Psoas muscle (tissue), 8 donors: Measurements from ENCODE around the gene RIMBP2. TPM values are rescaled to one million over a fixed set of nuclear protein-coding genes. Genes with fewer than 3 reads are reported as not detected.

Experiments
- ATAC-seq, 4 donors: fragments of 200-7000 bp; cut with Tn5 transposase; one replicate each; pipeline ENCODE4 v1.9.1; 2020; ENCODE audit warnings: moderate library complexity in 3 of 4, mild to moderate bottlenecking in 2 of 4
- DNase-seq, 2 donors: peaks; one replicate each; pipeline ENCODE4 v3.0.0-alpha.2; 2020
- H3K27ac ChIP-seq: fragments of 200-600 bp; one replicate; pipeline ENCODE4 v1.8.0; 2022
- H3K27me3 ChIP-seq, 3 donors: fragments of 200-600 bp in 1 of 3; one replicate each; pipeline versions ENCODE4 v1.6.1 to v1.8.0; 2013 to 2022; ENCODE audit warnings: low read length in 2 of 3, mild to moderate bottlenecking in 2 of 3, moderate library complexity in 1 of 3; ENCODE audit not compliant: insufficient read depth in 3 of 3
- H3K36me3 ChIP-seq, 2 donors: fragments of 200-600 bp in 1 of 2; one replicate each; pipeline versions ENCODE4 v1.6.1 to v1.8.0; 2013 to 2022; ENCODE audit warnings: low read depth in 1 of 2, mild to moderate bottlenecking in 1 of 2, moderate library complexity in 1 of 2; ENCODE audit not compliant: insufficient read depth in 1 of 2
- H3K4me1 ChIP-seq: fragments of 200-600 bp; one replicate; pipeline ENCODE4 v1.8.0; 2022
- H3K4me3 ChIP-seq: fragments of 200-600 bp; one replicate; pipeline ENCODE4 v1.8.0; 2022; ENCODE audit warnings: mild to moderate bottlenecking
- H3K9me3 ChIP-seq: fragments of 200-600 bp; one replicate; pipeline ENCODE4 v1.8.0; 2022
- WGBS, 3 donors: extraction: QIAGEN DNeasy Blood & Tissue Kit; methylation state at CpG; one replicate each; pipeline versions ENCODE4 v1.1.6 to v1.1.7; 2013; 5-methylcytosine and 5-hydroxymethylcytosine counted together
- intact Hi-C, 2 donors: fragments of 100-400 bp; cut with DNase I; formaldehyde crosslinking; loops; one replicate each; pipeline versions ENCODE4 v1.11.0 to v1.14.2; 2022
- polyA plus RNA-seq, 3 donors: library from polyadenylated mRNA; stranded (reverse); fragments of 200-250 nt; gene quantifications; one replicate each; pipeline ENCODE4 v1.2.3, GENCODE V29; 2013
- total RNA-seq, 4 donors: library from RNA; stranded (reverse); fragmentation: NEBNext Ultra II Directional in 2 of 4; extraction: Animal tissue kit (Norgen Biotek cat#: 25700) in 2 of 4; gene quantifications; one replicate each; pipeline versions ENCODE4 v1.2.1 to v1.2.4, GENCODE V29; 2021 to 2023
- TF ChIP-seq, protein P1 (sequence below): fragments of 200-600 bp; IDR thresholded peaks from one replicate; pipeline ENCODE4 v1.8.0; 2022; ENCODE audit warnings: antibody characterized with exemption
- donor health status: healthy with polysubstance abuse.
- donor health status: DM: no; HTN: no; CAD: no; lungs with moderate emphysema.
- donor health status: Bipolar disorder and iron deficiency.
- donor health status: healthy.
- donor health status: DM: yes; HTN: yes; CAD: no.
- donor health status: DM: no; HTN: no; CAD: no.
- donor health status: DM: no; HTN: no; CAD: no.
- donor health status: DM: yes; HTN: yes; CAD: no.

RIMBP2 gene
- total and polyA plus RNA-seq, 7 donors: 0.05 to 1.2 (median 0.21) TPM

DNA sequence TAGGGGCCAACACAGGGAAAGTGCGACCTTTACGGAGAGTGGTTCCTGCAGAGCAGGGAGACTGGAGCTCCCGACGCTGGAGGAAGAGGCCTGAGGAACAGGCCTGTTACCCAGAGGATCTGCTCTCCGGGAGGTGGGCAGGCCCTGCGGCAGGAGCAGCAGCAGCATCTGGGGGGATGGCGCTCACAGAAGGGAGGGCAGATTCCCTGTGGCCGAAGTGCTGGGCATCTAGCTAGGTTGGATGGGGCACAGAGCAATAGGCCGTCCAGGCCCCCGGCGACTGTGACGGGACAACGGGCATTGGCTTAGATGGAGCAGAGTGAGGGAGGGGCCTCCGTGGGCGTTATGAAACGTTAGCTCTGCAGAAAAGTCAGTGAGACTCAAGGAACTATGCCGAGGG lies 242.8 kb downstream of the RIMBP2 start:
- H3K27me3 ChIP-seq: peaks cover 0 to 4% (median 0%) of the 10 kb centered on the region in 3 donors
- ATAC-seq: no peak

DNA sequence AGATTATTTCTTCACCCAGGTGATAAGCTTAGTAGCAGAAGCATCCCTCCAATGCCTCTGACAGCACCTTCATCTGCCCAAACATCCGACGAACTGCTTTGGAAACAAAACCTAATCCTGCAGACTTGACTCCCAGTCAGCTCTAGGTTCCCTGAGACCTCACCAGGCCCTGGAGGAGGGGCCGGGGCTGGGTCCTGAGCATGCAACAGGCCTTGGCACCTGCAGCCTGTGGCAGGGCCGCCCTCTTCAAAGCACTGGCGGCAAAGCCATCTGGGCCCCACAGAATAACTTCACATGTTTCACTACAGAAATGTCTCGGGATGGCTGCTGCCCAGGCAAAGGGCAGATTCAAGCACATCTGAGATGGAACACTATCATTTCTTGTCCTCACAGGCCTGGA lies 245.1 kb downstream of the RIMBP2 start:
- Histone ChIP-seq H3K4me3 (no peak overlapping the region), H3K36me3 (no peaks in the 10 kb centered on the region), H3K4me1 (no peaks in the 10 kb centered on the region), H3K27me3 (peaks cover 0 to 4% (median 2%) of the 10 kb centered on the region in 3 donors), H3K27ac (no peak overlapping the region), H3K9me3 (no peaks in the 10 kb centered on the region)
- intact Hi-C loops: no loop called here
- DNase-seq (peak in 1 of 2 donors; percentile 15), ATAC-seq (no peak)
- TF ChIP-seq, protein P1, sequence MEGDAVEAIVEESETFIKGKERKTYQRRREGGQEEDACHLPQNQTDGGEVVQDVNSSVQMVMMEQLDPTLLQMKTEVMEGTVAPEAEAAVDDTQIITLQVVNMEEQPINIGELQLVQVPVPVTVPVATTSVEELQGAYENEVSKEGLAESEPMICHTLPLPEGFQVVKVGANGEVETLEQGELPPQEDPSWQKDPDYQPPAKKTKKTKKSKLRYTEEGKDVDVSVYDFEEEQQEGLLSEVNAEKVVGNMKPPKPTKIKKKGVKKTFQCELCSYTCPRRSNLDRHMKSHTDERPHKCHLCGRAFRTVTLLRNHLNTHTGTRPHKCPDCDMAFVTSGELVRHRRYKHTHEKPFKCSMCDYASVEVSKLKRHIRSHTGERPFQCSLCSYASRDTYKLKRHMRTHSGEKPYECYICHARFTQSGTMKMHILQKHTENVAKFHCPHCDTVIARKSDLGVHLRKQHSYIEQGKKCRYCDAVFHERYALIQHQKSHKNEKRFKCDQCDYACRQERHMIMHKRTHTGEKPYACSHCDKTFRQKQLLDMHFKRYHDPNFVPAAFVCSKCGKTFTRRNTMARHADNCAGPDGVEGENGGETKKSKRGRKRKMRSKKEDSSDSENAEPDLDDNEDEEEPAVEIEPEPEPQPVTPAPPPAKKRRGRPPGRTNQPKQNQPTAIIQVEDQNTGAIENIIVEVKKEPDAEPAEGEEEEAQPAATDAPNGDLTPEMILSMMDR: no peak
- WGBS, 3 donors: 83 to 88% (median 85%) methylated on average over 6 of the region's 6 CpGs

More for the DNA sequence above, 242.8 kb downstream of the RIMBP2 start:
- Histone ChIP-seq H3K27ac (no peak overlapping the region), H3K4me1 (no peaks in the 10 kb centered on the region), H3K4me3 (no peak overlapping the region), H3K9me3 (no peaks in the 10 kb centered on the region), H3K36me3 (no peaks in the 10 kb centered on the region)
- 69 to 76% (median 72%) methylated on average over 17 of the region's 17 CpGs for WGBS, 3 donors
- intact Hi-C loops: no loop called here
- TF ChIP-seq, protein P1: no peak
- DNase-seq: no peak

DNA sequence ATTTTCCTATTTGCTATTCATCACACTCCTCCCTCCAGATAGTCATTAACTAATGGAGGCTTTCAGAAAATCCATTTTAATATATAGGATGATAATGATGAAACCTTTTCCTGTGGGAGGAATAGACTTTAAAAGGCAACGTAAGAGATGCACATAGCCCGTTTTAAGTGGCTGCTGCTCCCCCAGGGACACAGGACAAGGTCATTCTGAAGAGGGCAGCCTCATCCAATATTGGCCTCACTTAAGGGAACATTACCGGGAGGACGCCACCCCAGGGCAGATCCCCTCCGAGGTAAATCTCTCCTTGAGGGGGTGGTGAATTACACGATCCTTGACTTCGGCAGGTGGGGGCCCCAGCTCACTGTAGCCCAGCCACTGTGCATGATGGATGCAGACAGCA lies 246.5 kb downstream of the RIMBP2 start:
- no peak for DNase-seq
- H3K9me3 ChIP-seq: no peaks in the 10 kb centered on the region
- TF ChIP-seq, protein P1: no peak
- WGBS, 3 donors: 74 to 78% (median 75%) methylated on average over 7 of the region's 7 CpGs
- intact Hi-C loops: no loop called here
- peaks cover 0 to 4% (median 2%) of the 10 kb centered on the region in 3 donors for H3K27me3 ChIP-seq
- no peak overlapping the region for H3K27ac ChIP-seq
- no peaks in the 10 kb centered on the region for H3K36me3 ChIP-seq
- no peak for ATAC-seq
- H3K4me1 ChIP-seq: no peaks in the 10 kb centered on the region
- H3K4me3 ChIP-seq: no peak overlapping the region

DNA sequence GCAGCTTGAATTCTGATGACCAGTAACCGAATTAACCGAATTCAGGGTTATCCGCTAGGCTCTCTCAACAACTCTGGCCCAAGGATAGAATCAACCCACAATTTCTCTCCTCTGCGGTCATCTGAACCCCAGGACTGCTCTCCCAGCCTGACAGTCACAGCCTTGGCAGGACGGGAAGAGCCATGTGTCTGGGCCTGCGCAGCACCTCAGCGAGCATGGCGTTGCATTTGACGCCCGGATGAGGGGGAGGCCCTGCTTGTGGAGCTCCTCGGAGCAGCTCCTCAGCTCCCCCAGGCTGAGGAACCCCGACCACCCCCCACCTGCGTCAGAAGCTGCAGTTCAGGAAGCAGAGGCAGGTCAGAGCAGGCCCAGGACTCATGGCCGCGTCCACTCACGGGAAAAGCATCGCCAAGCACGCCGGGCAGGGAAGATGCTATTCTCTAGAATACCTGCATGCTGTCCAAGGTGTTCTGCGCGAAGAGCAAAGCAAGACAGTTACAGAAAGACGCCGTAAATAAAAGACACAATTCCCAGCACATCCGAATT lies 247.3 kb downstream of the RIMBP2 start:
- peaks cover 0 to 4% (median 2%) of the 10 kb centered on the region in 3 donors for H3K27me3 ChIP-seq
- TF ChIP-seq, protein P1: no peak
- 92 to 94% (median 94%) methylated on average over 24 of the region's 24 CpGs for WGBS, 3 donors

DNA sequence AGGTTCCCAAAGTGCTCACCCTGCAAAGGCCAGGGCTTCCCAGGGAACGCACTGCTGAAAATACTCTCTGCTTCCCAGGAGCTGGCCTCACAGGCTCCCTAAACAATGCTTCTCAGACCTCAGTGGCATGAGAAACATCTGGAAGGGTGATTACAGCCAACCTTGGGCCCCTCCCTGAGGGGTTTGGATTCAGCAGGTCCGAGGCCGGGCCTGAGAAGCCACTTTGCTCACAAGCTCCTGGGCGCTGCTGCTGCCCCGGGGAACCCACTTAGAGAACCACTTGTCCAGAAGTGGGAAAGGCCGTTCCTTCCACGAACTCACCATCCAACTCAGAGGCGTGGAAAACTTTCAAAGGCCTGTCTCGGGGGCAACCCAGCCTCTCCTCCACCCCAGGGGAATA lies 247.9 kb downstream of the RIMBP2 start:
- TF ChIP-seq, protein P1: no peak
- H3K36me3 ChIP-seq: no peaks in the 10 kb centered on the region
- no peak overlapping the region for H3K4me3 ChIP-seq
- H3K27me3 ChIP-seq: peaks cover 0 to 3% (median 2%) of the 10 kb centered on the region in 3 donors
- no peaks in the 10 kb centered on the region for H3K4me1 ChIP-seq
- ATAC-seq (no peak), DNase-seq (no peak)
- WGBS, 3 donors: 87 to 92% (median 87%) methylated on average over 9 of the region's 9 CpGs
- H3K9me3 ChIP-seq: no peaks in the 10 kb centered on the region
- intact Hi-C loops: no loop called here
- H3K27ac ChIP-seq: no peak overlapping the region

More for the DNA sequence above, 247.3 kb downstream of the RIMBP2 start:
- Histone ChIP-seq H3K27ac (no peak overlapping the region), H3K4me1 (no peaks in the 10 kb centered on the region), H3K36me3 (no peaks in the 10 kb centered on the region), H3K4me3 (no peak overlapping the region), H3K9me3 (no peaks in the 10 kb centered on the region)
- intact Hi-C loops: no loop called here
- ATAC-seq: no peak
- DNase-seq: peak in 1 of 2 donors; percentile 17
